NCI-H1048 (cell line): ENCODE results near the gene WDR75.

Experiments
- DNase-seq: peaks from one replicate; lab custom pipeline; 2025; lab: John Stamatoyannopoulos, UW

Gene WDR75

DNA sequence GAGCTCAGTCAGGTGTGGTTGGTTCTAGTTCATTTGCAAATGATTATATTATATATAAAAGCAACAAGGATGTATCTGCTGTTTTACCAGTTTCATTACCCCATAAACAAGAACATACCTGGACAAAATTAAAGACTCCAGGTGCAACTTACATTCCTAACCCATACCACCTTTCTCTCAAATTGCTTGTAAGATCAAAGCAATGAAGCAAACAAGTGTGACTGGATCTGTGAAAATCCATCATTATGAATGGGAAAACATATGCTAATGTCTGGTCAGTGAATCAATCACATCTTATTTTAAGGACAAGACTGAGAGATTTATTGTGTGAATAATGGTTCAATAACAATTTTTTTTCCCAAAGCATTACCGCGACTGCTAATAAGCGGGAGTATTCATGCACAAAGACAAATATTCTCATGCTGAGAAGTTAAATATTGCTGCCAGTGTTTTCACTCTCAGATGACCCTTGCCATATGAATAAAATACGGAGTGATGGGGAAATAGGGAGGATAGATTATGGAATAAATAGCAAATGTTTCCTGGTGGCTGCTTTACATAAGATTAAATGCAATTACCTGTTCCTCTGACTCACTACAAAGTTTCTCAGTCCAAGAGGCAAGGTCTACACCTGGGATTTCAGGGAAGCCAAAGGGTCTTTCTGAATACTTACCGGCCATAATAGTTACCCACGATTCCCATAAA, 59.3 kb downstream of the WDR75 start:
- DNase-seq: no peak

- no peak for DNase-seq
Observed at GRCh38 chr2:189501487-189501886, 60.2 kb downstream of the WDR75 start.

DNA sequence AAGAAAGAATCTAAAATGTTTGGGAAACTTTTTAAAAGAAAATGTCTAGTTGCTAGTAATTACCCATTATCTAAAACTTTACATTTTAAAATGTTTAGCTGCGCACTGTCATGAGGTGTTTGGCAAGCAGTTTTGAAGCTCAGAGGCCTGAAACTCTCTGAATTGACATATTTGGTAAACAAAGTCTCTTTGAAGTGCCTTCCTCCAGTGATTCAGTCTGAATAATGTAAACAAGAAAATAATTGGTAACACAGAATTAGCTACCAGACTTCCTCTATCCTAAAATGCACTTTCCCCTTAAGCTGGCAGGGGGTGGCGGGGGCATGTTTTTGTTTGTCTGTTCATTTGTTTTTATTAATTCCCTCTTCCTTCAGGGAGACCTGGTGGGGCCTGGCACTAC, 61.4 kb downstream of the WDR75 start:
- DNase-seq: no peak

DNA sequence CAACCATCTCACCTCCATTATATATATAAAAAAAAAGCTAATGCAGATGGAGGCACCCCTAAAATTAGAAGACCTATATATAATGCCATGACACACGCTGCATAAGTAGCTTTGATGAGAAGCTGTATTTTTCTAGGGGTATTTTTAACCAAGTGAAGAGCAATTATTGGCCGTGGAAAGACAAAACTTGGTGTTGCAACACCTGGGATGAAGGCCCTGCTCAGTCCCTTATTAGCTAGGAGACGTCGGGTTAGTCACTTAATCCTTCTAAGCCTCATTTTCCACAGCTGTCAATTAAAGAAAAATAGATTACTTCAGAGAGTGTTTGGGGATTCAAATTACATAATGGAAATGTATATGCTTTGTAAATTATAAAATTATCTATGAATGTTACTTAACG, 63.0 kb downstream of the WDR75 start:
- no peak for DNase-seq

GRCh38 chr2:189505492-189505891, 64.2 kb downstream of the WDR75 start:
- DNase-seq: no peak

GRCh38 chr2:189506514-189506976, 65.3 kb downstream of the WDR75 start:
- no peak for DNase-seq

- DNase-seq: no peak
Observed at GRCh38 chr2:189511210-189511959, 70.1 kb downstream of the WDR75 start.

GRCh38 chr2:189511960-189512319, 70.7 kb downstream of the WDR75 start:
- DNase-seq: no peak

DNA sequence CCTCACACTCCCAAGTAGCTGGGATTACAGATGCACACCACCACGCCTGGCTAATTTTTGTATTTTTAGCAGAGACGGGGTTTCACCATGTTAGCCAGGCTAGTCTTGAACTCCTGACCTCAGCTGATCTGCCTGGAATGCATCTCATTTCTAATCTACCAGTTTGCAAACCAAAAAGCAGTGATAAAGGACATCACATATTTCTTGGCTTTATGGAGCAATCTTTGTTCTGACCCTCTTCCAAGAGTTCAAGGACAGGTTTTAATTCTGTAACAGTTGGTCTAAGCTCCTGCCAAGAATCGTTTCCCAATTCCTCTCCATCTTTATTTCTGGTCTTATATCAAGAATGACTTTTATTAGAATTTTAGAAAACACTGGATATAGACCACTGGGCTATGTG, 71.6 kb downstream of the WDR75 start:
- no peak for DNase-seq

- no peak for DNase-seq
Observed at GRCh38 chr2:189514104-189514503, 72.8 kb downstream of the WDR75 start.

GRCh38 chr2:189515264-189515663, 74.0 kb downstream of the WDR75 start:
- no peak for DNase-seq

DNA sequence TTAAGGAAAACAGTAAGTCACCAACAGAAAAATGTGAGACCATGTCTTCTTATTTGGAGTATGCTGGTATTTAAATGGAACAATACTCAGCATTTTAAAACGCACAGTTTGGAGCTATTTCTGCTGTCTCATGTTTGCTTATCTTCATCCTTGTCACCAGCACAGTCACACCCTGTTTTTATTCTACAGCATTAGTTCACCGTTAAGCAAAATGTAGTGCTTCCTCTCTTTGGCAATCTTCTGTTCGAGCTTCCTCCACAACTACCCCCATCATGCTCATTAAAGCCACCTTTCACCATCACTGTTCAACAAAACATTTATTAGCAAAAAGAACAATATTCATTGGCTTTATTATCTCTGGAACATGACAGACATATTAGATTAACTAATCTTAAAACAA, 75.3 kb downstream of the WDR75 start:
- DNase-seq: no peak

DNA sequence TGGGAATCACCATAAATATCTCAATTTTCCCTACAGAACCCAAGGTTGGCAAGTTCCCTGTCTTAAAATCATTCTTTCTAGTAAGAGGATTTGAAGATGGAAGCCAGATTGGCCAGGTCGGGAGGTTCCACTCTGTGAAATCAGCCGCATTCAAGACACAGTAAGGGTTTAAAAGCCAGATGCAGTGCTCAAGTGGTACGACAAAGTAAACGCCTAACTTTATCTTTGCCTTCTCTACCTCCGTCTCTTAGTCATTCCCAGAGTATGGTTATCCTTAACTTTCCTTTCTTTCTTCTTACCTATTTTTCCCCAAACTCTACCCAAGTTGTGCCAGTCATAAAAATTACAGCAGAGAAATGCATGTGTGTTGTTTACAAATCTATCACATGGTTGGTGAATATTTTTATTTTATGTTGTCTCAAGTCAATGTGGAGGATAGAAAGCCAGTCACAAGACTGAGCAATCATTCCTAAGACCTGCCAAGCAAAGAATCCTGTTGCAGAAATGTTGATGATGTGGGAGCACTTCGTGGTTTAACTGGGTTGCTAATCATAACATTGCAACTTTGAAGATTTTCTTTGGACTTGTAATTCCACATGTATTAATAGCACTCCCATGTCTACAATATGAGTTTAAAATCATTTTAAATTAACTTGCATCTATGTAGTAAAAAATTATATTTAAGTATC, 76.7 kb downstream of the WDR75 start:
- DNase-seq: no peak

GRCh38 chr2:189519631-189520387, 78.5 kb downstream of the WDR75 start:
- DNase-seq: no peak

- no peak for DNase-seq
Observed at GRCh38 chr2:189521699-189522434, 80.6 kb downstream of the WDR75 start.

DNA sequence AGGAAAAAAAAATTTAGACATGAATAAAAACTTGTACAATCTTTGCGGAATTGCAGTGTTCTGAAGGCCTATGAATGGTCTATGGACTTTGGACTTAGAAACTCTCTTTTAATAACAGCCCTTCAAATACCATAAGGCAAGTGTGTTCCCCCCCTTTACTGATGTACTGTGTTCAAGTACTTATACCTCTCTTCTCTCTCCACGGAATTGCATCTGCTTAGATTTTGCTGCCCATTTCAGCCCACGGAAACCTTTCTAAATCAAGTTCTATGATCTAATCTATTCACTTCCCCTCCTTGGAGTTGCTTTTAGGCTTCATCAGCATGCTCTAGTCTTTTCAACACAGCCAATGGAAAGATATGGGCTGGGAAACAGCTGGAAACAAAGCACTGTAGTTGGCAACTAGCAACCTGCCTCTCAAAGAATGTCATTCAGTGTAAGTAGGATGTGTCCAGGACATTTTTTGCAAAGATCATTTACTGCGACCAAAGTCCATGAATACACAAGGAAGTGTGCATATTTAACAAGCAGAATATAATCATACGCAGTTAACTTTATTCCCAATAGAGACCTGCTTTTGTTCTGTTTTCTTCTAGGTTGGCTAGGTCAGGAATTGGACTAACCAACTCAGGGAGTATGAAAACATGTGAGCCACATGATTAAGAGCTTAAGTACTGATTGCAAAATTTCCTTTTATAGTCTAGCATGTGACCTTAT, 81.3 kb downstream of the WDR75 start:
- DNase-seq: no peak

GRCh38 chr2:189524746-189525145, 83.5 kb downstream of the WDR75 start:
- no peak for DNase-seq
